NOMO-1 treated with DMSO at 0.1 percent for 48 hours (cell line): ENCODE results near the gene SLC22A23.

Experiments
- DNase-seq: peaks from one replicate; lab custom pipeline; 2025; ENCODE audit not compliant: unreplicated experiment; lab: John Stamatoyannopoulos, UW

The SLC22A23 gene

DNA sequence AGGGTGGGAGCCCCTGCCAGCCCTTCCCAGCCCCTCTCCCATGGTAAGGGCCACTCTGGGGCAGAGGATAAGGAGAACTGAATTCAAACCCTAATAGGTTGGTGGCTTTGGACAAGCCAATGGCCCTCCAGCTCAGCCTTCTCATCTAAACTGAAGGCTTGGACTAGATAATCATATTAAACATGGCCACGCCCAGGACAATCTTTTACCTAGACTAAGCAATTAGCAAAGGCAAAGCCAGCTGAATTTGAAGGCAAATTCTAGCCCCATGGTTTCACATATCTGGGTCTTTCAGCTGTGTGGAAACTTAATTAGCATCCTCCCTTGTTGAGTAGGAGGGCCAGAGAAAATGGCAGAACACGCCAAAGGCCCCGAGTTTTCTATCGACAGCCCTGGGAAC is 10.7 kb downstream of the SLC22A23 start:
- DNase-seq = no peak

DNA sequence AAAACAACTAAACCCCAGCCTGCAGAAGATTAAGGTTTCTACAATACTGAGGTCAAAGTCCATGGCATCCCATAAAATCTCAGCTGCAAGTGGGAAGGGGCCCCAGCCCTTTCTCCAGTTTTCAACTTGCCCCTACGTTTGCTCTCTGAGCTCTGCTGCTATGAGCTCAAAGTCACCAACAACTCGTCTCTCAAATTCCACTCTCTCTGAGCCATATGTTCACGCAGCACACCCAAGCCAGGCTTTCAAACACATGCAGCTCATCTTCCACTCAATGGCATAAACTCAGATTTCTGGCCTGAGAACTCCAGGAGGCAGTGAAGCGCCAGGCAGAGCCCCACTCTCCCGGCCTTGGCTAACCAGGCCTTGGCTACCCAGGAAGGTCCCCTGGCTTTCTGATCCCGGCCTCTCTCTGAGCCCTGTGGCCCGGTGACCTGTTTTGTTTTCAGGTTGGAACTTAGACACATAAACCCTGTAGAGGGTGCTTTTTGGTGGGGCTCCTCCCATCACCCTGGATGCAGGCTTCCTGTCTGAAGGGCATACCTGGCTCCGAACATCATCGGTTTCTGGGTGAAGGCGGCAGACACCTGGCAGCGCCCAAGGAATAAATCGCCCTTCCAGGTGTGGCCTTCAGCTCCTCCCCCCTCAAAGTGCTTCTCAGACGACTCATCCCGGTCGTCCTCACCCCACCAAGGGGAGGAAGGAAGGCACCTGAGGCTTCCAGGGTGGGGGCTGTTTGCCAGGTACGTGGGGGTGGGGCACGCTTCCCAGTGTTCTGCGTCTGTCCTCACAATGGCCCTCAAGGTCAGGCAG is 12.4 kb downstream of the SLC22A23 start:
- no peak for DNase-seq

DNA sequence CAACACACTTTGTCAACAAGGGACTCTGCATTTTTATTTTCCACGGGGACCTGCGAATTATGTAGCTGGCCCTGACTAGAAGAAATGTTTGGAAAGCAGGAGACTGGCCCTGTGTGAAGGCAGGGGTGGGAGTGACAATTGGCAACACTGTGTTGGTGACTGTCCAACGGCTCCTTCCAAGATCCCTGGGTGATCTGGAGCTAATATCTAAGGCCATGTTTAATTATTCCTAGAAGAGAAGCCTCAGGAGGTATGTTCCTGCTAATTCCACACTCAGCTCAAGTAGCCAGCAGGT is 13.7 kb downstream of the SLC22A23 start:
- no peak for DNase-seq

DNA sequence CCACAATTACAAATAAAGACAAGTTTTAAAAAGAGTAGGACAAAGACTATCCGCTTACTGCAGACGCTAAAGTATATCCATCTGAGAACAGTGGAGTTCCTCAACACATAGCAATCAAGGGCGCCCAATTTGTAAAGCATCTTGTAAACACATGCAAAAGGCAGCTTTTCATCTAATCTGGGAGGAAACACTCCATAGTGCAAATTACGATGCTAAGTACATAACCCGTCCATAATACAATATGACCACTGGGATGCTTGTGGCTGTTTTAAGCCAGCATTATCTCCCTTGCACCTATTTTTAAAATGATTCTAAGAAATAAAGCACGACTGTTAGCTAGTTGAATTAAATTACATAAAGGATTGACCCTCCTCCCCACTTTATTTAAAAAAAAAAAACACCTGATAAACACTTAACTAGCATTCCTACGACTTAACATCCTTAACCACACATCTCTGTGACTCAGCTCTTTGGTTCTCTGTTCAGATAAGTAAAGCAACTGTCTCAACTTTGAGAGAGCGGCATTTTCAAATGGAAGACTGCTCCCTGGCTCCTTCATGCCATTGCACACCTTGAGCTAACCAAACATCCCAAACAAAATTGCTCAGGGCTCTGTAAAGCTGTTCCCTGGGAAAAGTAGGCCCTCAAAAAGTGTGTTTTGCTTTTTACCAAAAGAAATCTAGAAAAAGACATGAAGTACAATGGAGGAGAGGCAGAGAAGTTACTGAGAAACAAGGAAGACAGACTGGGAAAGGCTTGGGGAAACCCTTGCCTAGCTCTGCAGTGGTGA is 14.2 kb downstream of the SLC22A23 start:
- DNase-seq = no peak

DNA sequence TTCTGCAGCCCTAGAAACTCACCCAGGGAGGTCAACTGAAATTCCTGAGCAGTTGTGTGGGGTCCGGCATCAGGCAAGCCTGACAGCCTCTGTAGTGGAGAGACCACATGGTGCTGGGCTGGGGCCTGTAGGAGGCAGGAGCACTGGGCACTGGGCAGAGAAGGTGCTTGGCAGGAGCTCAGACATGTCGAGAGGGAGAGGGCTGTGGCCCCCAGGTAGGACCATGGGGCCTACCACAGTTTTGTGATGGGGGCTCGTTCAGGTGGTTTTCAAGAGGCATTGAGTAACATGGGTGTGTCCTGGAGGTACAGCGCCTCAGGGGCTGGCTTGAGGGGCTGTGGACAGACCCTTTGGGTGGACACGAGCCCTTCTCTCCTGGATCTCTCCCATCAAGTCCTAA is 15.9 kb downstream of the SLC22A23 start:
- no peak for DNase-seq

DNA sequence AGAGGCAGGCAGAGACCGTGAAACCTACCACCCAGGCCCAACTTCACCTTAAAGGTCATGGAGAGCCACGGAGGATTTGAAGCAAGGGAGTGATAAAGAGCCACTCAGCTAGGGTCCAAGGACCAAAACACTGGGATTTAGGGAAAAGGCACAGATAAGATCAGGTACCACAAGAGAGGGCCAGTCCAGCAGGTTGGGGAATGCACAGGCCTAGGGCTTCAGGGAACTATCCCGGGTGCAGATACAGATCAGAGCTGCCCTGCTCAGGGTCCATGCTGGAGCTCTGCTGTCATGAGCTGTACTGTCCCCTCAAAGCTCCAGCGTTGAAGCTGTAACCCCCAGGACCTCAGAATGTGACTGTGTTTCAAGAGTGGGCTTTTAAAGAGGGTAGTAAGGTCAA is 16.9 kb downstream of the SLC22A23 start:
- DNase-seq = no peak

DNA sequence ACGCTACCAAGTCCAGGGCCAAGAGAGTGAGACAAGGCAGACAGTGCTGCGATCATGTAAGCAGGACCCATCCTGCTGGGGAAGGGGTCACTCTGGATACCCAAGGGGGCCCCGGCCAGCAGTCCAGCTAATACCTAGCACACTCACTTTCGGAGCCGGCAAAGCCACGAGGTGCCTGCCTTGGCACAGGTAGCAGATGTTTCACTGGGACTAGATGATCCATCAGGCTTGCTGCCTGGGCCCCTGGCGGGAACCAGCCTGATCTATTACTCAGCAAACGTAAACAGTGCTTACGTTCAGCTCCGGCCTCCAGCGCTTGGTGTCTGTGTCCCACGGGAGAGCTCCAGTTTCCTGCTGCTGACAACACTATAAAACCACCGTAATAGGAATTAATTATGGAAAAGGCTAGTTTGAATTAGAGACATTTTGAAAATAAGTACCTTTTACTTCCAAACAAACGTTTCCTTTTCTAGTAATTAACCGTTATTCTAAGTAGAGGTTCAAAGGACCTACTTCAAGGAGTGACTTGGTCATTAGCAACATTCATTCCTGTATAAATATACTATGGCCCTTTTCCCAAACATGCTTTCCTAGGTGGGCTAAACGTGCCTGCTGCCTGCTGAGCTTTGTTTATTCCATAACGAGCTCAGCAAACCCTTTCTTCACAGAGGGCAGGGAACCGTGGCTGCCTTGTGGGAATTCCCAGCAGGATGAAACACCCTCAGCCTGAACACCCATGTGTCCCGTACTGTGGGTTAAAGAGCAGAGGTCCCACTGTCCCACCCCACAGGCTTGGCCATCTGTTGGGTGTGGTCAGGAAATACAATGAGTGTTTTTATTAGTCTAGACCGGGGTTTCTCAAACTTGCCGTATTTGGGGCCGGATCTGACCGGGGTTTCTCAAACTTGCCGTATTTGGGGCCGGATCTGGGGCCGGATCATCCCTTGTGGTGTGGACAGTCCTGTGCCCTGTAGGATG is 18.4 kb downstream of the SLC22A23 start:
- no peak for DNase-seq

DNA sequence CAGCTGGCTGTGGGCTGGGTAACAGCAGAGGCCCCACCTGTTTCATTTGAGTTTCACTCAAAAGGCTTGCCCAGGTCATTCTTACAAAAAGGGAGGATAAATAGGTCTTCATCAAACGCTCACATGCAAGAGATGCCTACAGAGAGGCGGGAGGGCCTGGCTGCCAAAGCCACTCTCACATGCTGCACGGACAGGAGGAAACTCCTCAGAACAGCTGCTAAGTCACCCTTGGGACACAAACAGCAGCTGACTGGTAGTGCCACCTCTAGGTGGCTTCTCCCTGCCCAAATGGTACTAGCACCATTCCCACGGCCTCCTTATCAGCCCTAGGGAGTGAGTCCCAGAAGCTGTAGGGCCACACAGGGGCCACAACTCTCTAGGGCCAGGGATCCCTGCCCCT is 23.8 kb downstream of the SLC22A23 start:
- no peak for DNase-seq

DNA sequence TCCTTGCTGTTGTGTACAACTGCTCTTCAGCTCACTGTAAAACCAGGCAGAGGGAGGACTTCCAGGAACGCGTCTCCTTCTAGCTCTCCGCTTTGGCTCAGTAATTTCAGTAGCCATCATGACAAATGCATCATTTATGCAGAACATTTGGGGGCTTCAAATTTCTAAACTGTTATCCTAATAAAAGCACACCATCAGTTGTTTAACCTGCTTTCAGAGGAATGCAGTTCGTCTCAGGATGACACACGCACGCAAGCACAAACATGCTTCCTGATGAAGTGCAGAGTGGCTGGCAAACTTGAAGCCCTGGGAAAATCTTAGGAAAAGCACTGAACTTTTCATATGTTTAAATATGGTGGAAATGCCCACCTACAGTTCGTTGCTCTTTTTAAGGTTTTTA is 24.4 kb downstream of the SLC22A23 start:
- DNase-seq = no peak

DNA sequence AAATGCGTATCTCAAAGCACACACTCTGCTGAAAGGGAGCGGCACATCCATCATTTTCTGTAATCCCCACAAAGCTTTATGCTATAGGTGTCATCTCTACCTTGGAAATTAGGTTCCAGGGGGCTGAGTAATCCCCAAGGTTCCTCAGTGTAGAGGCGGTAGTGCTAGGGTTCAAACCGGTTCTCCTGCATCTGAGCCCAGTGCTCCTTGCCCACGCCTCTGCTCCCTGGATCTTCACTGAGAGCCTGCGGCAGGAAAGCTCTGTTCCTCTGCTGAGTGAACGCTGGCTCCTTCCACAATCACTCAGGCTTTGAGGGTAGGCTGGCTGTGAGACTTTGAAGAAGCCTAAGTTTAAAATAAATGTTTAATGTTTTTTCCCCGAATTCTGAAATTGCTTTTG is 24.9 kb downstream of the SLC22A23 start:
- DNase-seq = no peak

DNA sequence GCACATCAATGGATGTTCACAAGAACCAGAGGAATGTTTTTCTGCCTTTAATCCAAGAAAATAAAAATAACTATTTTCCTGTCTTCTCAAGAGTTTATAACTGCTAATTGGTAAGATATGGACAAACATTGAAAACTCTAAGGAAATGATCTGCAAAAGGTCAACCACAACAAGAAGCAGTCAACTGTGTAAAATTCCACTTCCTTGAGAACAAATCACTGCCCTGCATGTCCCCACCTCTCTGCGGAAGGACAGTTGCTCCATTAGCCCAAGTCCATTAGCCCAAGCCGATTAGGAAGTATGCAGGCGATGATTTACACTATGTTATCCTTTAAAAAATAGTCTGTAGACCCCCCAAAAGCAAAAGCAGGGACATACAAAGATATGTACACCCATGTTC is 27.6 kb downstream of the SLC22A23 start:
- no peak for DNase-seq

DNA sequence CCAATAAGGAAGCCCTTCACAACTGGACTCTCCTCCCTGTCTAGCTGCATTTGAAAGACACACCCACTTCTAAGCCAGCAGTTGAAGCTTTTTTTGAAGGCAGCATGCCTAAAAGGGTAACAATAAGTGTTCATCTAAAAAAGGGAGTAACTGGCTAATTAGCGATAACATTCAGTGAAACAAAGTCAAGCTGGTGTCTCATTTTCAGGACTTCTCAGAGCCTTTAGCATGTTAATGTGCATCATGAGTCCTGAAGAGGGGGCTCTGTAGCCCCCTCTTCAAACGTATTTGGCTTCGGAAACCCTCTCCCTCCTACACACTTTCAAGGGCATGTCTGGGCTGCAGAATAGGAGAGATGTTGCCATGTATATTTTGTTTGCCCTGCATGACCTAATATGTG is 28.1 kb downstream of the SLC22A23 start:
- DNase-seq = no peak

DNA sequence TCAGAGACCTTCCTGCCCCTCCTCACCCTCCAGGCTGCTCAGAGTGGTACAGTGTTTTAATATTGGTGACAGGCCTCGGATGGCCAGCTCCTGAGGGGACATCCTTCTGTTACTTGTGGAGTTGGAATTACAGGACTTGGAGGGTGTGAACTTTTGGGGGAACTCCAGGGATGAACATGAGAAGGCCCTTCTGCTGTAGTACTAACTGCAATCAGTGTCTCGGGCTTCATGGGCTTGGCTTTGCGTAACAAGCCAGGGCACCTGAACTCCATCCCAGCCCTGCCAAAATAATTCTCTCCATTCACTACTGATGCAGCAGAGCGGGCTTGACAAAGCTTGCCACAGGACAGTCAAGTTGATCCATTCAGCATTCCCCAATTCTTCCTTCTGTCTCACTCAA is 28.6 kb downstream of the SLC22A23 start:
- no peak for DNase-seq

DNA sequence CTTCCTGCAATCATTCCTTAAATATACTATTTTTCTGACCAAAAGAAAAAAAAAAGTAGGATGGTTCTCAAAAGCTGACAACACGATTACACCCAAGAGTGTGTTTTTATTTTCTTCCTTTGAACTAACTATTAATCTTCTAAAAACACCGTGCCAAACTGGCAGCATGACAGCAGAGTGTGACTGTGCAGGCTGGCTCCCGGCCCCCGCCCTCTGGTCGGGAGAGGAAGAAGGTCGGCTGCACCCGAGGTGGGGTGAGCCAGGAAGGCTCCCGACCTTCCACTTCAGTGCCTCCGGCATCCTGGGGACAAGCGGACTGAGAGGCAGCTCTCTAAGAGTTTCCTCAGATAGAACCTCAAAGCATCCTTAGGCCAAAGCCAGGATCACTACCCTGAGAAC is 29.2 kb downstream of the SLC22A23 start:
- no peak for DNase-seq

DNA sequence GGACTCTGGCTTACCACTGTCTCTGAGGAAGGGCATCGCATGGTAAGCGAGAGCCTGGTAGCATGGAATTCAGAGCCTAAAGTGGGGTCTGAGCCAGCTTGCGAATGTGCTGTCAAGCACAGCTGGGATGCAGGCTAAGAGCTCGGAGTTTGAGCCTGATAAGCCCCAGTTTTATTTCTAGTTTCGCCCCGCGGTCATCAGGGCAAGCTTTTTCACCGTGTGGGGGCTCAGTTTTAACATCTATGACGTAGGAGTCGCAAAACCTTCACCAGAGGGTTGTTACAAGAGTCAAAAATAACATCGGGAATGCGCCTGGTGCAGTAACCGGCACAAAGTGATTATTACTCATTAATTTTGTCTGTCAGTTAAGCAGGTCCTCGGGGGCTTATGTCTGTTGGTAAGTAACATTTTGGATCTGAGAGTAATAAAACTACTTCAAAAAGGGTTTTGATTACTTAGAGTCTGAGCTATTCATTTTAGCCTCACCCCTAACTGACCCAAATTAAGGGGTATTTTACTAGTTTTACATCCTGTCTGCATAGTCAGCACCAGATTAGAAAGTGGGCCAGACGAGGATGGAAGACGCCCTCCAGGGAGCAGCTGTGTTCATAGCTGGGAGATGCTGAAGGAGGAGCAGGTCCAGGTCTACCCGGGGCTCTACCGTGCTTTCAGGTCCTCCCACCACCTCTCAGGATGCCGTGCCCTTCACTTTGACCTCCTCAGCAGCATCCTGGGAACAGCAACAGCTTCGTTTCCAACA is 29.7 kb downstream of the SLC22A23 start:
- DNase-seq = no peak

DNA sequence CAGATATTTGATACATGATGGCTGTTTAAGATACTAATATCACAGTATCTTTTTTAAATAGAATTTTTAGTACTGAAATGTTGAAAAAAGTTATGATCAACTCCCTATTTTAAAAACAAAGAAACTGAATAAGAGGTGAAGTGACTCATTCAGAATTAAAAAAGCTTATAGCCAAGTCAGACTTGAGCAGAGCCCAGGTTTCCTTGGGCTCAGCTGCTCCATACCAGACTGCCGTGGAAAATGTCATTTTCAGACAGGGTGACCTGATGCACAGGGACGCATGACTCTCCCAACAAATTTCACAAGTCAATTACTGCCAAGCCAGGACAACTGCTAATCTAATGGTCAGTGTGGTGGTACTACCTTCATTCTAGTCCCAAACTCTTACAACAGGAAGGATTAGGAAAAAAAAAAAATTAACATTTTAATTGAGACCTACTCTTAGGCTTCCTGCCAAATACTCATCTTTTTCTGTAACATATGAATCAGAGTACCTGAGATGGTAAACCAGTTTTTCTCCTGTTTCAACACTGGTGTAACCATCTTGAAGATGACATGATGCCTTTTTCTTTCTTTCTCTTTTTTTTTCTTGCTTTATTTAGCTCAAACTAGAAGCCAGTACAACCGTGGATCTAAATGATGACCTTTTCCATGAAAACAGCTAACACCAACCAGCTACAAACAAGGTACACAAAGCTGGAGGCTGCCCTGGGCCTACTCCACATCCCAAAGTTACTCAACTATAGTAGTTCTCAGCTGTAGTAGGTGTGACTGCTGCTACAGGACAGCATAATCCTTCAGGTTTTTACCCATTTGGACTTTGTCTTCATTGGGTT is 30.5 kb downstream of the SLC22A23 start:
- no peak for DNase-seq

DNA sequence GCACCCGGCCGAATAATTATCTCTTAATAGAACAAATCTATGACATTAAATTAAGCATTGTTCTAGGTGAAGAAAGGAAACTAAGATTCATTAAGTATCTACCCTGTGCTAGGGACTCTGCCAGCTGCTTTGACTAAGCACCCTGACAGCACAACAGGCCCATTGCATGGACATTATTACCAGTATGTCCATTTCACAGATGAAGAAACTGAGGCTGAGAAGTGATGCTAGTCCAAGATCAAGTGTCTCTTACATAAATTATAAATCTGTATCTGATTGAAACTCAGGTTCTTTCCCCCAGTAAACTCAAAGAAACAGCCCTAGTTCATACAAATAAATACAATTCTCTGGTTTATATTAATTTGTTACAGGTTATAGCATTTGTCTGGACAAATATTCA is 31.3 kb downstream of the SLC22A23 start:
- DNase-seq = no peak

DNA sequence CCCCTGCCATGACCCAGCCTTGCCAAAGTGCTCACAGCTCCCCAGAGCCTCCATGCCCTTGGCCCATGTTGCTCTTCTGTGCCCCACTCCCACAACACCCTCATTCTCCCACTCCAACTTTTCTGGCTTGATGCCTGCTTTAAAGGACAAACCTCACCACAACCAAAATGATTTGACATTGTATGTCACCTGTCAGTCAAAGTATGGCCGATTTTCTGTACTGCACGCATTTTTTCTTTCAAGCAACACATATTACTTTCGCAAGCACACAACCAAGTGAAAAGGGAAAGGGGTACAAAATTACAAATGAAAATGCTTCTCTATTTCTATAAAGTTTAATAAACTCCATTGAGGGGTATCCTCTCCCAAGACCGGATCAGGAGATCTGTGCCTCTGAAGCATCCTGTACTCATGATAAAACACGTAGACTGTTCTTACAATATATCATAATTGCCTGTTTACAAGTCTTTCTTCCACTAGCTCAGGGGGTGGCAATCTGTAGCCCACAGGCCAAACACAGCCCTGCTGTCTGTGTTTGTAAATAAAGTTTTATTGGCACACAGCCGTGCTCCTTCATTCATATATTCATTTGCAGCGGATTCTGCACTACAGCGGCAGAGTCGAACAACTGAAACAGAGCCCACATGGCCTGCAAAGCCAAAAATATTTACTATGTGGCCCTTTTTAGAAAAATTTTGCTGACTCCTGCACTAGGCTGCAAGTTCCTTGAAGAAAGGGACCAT is 32.5 kb downstream of the SLC22A23 start:
- no peak for DNase-seq

DNA sequence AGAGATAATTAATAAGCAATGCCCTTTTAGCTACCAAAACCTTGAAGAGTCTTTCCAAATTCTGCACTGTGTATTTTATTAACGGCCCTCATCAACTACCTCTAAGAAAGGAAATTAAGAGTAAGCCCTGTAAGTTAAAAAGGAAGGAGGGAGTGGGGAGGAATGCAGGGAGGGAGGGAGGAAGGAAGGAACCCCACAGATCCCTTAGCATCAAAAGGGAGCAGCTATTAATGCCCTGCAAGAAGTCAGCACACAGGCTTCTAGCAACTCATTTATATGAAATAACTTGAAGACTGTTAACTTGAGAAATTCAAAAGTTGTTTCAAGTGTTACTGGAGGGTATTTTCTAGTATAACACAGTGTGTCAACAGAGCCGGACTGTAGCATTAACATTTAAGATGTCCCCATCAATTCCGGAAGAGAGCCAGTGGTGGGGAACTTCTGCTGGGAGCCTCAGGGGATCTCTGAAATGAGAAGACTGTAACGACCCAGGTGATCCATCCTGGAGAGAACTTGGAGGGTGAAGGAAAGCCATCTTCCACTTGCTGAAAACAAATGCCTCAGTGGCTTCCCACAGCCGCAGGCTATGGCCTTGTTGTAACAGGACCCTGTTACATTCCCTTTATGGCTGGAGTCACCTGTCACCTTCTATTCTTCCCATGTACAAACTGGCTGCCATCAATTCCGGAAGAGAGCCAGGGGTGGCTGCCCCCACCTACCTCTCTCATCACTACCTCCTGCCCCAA is 33.2 kb downstream of the SLC22A23 start:
- DNase-seq = no peak
